Panc1 (cell line): Measurements from ENCODE around the gene SATB2.

Source experiments
- POLR2AphosphoS5 ChIP-seq: IDR thresholded peaks from 2 replicates; pipeline ENCODE4 v1.6.1; 2012; ENCODE audit warnings: mild to moderate bottlenecking, low read depth, low read length, moderate library complexity
- TCF7L2 ChIP-seq: IDR thresholded peaks from 2 replicates; pipeline ENCODE4 v1.6.1; 2011; ENCODE audit warnings: mild to moderate bottlenecking, low read depth, low read length, inconsistent platforms
- TF ChIP-seq, protein P1 (sequence below): fragments of 450-650 bp; IDR thresholded peaks from 2 replicates; pipeline ENCODE4 v1.5.1; 2017; ENCODE audit warnings: mild to moderate bottlenecking

DNA sequence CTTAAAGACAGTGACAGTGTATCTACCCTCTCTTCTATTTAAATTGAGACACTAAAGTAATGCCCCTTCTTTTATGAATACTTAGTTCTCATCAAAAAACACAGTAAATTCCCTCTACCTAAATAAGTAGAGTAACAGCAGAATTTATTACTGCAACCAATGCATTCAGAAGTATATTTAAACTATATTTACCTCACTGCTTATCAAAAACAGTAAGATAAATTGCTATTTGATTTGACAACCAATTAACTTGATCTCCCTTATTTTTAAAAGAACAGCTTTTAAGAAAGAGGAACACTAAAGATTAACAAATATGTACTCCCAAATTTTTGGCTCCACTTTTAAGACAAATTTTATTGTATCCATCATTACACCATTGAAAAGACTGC, 4.8 kb downstream of the SATB2 start:
- TF ChIP-seq, protein P1, sequence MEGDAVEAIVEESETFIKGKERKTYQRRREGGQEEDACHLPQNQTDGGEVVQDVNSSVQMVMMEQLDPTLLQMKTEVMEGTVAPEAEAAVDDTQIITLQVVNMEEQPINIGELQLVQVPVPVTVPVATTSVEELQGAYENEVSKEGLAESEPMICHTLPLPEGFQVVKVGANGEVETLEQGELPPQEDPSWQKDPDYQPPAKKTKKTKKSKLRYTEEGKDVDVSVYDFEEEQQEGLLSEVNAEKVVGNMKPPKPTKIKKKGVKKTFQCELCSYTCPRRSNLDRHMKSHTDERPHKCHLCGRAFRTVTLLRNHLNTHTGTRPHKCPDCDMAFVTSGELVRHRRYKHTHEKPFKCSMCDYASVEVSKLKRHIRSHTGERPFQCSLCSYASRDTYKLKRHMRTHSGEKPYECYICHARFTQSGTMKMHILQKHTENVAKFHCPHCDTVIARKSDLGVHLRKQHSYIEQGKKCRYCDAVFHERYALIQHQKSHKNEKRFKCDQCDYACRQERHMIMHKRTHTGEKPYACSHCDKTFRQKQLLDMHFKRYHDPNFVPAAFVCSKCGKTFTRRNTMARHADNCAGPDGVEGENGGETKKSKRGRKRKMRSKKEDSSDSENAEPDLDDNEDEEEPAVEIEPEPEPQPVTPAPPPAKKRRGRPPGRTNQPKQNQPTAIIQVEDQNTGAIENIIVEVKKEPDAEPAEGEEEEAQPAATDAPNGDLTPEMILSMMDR = no peak
- TF ChIP-seq POLR2AphosphoS5 (no peak), TCF7L2 (no peak)
